Esophagus squamous epithelium (tissue), 4 donors: Measurements from ENCODE around the gene TSEN34.

Experiments used
- CTCF ChIP-seq, 6 experiments: fragments of 450-650 bp in 4 of 6; fragments of 200-600 bp in 2 of 6; sonication (generic) in 2 of 6; IDR thresholded peaks; one replicate each; pipeline ENCODE4 v1.5.1; 2016 to 2019; ENCODE audit warnings: antibody characterized with exemption in 6 of 6, mild to moderate bottlenecking in 4 of 6, moderate library complexity in 4 of 6
- POLR2A ChIP-seq, 4 donors: fragments of 450-650 bp; IDR thresholded peaks; one replicate each; pipeline ENCODE4 v1.6.1; 2017; ENCODE audit warnings: antibody characterized with exemption in 4 of 4, mild to moderate bottlenecking in 4 of 4, moderate library complexity in 3 of 4

DNA sequence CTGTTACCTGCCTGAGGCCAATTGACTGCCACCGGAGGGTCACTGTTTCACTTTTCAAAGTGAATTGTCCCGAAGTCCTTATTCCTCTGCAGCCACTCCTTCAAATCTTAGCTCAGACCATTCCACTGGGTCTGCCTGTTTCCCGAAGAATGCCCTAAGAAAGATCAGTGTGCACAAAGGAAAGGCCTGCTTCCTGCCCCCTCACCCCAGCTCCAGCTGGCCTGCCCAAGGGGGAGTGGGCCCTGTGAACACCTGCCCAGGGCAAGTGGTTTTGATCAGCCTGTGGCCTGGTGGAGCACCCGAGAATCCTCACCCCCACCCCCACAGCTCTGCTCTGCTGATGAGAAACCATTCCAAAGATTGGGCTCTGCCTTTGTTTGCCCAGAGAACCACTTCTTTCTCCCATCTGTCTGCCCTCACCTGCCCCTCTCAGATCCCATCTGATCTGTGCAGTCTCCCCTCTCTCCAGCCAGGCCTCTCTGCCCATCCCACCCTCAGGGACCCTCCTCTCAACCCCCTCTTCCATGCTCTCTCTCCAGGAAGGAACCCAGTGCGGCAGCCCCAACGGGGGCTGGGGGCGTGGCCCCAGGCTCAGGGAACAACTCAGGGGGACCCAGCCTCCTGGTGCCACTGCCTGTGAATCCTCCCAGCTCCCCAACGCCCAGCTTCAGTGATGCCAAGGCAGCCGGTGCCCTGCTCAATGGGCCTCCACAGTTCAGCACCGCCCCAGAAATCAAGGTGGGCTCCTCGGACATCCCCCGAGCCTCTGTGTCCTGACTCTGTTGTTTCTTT is 41.9 kb upstream of the TSEN34 start:
- no peak for TF ChIP-seq POLR2A (IDR thresholded peaks at IDR 0.05)
- TF ChIP-seq CTCF (IDR thresholded peaks at IDR 0.05): no peak
